HG02759 (cell line): ENCODE measurements around the gene MYH14.
"Not testable (repeated sequence)": the region's sequence is repeated elsewhere in the genome, so short reads cannot be mapped to it uniquely, and the experiment has no call there.

Source experiments
- ATAC-seq: cut with Tn5 transposase; IDR thresholded peaks from one replicate; pipeline ENCODE4 v1.9.1; 2021; ENCODE audit warnings: mild to moderate bottlenecking, moderate library complexity; ENCODE audit not compliant: unreplicated experiment

MYH14 gene

DNA sequence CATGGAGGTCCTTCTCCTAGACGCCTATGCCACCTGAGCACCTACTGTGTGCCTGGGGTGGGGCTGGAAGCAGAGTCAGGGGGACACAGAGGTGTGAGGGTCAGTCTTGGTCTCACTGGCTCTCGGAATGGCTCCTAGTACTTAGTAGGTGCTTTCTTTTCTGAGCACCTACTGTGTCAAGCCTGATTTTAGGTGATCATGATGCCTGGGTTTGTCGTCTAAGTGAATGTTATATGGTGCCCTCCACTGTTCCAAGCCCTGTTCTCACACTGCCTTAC lies 20.0 kb downstream of the MYH14 start:
- no peak for ATAC-seq

GRCh38 chr19:50224986-50225747 lies 21.7 kb downstream of the MYH14 start:
- no peak for ATAC-seq

- ATAC-seq: no peak
These were observed 23.1 kb downstream of the MYH14 start for GRCh38 chr19:50226536-50226935.

- not testable (repeated sequence) for ATAC-seq
These were observed 24.7 kb downstream of the MYH14 start for GRCh38 chr19:50228153-50228552.

DNA sequence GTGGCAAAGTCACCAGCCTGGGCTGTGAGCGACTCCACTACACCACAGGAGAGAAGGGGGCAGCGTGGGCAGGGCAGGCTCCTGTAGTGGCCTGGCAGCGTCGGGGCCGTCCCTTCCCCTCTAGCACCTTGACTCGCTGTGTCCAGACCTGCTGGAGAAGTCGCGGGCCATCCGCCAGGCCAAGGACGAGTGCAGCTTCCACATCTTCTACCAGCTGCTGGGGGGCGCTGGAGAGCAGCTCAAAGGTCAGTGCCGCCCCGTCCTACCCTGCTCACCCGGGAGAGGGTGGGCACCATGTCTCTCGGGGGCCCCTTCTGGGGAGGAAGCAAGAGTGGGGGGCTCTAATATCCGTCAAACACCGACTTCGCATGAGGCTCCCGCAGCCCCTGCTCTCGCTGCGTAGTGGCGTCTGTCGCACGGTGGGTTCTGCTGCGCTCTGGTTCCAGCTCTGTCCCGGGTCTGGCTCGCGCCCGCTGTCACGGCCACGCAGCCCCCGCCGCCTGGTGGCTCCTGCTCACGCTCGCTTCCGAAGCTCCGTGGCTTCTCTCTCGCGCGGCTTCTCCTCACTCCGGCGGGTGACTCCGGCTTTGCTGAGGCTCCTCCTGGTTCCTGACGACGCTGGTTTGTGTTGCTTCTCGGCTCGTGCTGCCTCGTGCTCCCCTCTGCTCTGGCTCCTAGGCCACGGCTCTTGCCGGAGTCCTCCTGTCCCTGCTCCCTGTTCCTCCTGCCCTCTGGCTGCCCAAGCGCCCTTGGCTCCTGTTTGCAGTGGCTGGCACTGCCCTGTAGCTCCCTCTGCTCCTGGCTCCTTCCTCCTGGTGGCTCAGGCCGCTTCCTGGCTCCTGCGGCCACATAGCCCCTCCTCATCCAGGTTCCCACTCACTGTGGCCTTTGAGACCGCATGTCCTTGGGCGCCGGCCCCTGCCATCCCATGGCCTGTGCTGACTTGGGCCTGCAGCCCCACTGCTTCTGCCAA lies 27.2 kb downstream of the MYH14 start:
- ATAC-seq: no peak

DNA sequence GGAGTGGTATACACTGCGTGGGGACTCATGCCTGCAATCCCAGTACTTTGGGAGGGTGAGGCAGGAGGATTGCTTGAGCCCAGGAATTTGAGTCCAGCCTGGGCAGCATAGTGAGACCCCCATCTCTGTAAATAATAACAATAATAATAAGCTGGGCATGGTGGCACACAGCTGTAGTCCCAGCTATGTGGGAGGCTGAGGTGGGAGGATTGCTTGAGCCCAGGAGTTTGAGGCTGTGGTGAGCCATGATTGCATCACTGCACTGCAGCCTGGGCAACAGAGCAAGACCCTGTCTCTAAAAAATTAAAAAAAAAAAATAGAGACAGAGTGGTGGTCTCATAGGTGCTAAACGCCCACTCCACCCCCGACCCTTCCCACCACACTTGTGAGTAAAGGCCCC lies 28.0 kb downstream of the MYH14 start:
- not testable (repeated sequence) for ATAC-seq

GRCh38 chr19:50231821-50232220 lies 28.4 kb downstream of the MYH14 start:
- ATAC-seq: no peak

GRCh38 chr19:50232600-50232999 lies 29.2 kb downstream of the MYH14 start:
- ATAC-seq: no peak

- no peak for ATAC-seq
These were observed 30.0 kb downstream of the MYH14 start for GRCh38 chr19:50233308-50233910.

DNA sequence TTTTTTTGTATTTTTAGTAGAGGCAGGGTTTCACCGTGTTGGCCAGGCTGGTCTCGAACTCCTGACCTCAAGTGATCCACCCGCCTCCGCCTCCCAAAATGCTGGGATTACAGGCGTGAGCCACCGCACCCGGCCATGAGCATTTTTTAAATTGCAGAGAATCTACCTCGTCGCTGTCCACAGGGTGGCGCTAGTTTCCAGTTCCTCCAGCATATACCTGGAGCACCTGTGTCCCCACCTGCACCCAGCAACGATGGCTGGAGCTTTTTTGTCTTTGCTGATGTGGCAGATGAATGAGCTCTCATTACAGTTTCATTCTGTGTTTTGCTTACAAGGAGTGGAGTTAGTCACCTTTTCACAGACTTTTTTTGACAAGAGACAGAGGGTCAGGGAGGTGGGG lies 34.1 kb downstream of the MYH14 start:
- not testable (repeated sequence) for ATAC-seq

- no peak for ATAC-seq
These were observed 34.6 kb downstream of the MYH14 start for GRCh38 chr19:50238043-50238442.

DNA sequence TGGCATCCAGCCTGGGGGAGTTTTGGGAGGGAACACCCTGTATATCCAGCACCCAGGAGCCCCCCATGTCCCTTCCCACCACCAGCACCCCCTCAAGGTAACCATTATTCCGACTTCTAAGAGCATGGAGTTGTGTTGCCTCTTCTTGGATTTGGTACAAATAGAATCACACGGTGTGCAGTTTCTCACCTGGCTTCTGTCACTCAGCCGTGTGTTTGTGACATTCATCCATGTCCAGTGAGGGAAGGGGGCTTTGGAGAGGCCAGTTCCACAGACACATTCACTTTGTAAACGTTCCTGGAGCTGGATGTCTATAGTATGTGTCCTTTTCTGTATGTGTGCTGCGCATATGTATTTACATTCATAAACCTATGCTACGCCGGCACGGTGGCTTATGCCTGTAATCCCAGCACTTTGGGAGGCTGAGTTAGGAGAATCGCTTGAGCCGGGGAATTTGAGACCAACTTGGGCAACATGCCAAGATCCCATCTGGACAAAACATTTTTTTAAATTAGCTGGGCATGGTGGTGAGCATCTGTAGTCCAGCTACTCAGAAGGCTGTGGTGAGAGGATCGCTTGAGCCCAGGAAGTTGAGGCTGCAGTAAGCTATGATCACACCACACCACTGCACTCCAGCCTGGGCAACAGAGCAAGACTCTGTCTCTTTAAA lies 36.6 kb downstream of the MYH14 start:
- no peak for ATAC-seq

- ATAC-seq: no peak
These were observed 39.2 kb downstream of the MYH14 start for GRCh38 chr19:50242581-50242980.

GRCh38 chr19:50244695-50245094 lies 41.3 kb downstream of the MYH14 start:
- ATAC-seq: no peak

DNA sequence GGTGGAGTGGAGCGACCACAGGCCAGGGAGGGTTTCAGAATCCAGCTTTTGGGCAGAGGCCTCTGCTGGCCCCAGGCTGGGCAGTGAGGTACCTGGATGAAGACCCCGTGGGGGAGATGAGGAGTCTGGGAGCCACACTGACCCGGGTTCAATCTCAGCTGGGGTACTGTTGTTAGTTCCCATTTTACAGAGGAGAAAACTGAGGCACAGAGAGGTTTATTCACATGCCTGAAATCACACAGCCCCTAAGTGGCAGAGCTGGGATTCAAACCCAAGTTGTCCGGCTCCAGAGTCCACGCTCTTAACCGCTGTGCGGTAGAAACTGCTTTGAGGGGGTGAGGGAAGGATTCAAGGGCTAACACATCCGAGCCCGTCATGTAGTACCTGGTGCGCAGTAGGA lies 45.0 kb downstream of the MYH14 start:
- ATAC-seq: no peak

DNA sequence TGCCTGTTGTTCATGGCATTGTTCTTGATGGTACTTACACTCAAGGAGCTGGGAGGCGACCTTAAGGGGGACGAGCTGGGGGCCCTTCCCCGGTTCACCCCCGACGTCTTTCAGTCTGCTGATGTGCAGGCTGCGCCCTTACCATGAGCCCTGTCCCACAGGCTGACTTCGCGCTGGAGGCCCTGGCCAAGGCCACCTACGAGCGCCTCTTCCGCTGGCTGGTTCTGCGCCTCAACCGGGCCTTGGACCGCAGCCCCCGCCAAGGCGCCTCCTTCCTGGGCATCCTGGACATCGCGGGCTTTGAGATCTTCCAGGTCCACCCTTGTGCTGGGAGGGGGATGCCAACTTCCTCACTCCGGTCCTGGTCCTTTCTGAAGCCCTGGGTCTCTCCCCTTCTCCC lies 45.4 kb downstream of the MYH14 start:
- ATAC-seq: no peak

DNA sequence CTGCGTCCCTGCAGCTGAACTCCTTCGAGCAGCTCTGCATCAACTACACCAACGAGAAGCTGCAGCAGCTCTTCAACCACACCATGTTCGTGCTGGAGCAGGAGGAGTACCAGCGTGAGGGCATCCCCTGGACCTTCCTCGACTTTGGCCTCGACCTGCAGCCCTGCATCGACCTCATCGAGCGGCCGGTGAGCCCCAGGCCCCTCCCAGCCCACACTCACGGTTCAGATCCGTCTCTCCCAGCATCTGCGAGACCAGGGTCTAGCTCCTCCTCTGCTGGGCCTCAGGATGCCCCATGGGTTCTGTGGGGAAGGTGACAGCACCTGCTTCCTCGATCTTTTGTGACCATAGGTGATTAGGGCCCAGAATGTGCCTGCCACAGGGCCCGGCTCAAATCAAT lies 46.2 kb downstream of the MYH14 start:
- no peak for ATAC-seq

DNA sequence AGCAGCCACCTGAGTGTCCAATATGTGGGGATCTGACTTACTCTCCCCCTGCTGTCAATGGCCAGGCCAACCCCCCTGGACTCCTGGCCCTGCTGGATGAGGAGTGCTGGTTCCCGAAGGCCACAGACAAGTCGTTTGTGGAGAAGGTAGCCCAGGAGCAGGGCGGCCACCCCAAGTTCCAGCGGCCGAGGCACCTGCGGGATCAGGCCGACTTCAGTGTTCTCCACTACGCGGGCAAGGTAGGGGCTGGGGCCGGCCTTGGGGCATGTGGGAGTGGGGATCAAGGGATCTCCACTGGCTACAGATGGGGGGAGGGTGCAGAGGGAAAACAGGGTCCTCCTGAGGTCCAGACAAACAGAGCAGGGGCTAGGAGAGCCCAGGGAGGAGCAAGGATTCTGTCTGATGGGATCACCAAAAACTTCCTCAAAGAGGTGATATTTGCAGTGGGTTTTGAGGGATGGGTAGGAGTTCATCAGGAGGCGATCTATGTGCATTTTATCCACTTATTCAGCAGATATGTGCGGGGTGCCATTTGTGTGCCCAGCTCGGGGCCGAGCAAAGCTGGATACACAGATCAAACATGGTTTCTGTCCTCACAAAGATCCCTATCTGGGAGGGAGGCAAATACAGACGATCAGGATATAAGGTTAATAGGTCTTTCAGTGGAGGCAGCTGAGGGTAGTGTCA lies 47.2 kb downstream of the MYH14 start:
- no peak for ATAC-seq

- ATAC-seq: no peak
These were observed 48.9 kb downstream of the MYH14 start for GRCh38 chr19:50252111-50252886.

- no peak for ATAC-seq
These were observed 49.5 kb downstream of the MYH14 start for GRCh38 chr19:50252887-50253268.
